GM23248 (cell line): ENCODE results near the gene ESRP2. TPM values are rescaled to one million over a fixed set of nuclear protein-coding genes. Genes with fewer than 3 reads are reported as not detected.

ENCODE experiments used
- DNase-seq: peaks from one replicate; pipeline ENCODE4 v3.0.0-alpha.2; 2015
- H2AFZ ChIP-seq: fragments of 200-600 bp; sonication (generic); 2 replicates; pipeline ENCODE4 v1.6.1; 2016; ENCODE audit warnings: antibody characterized with exemption
- H3F3A ChIP-seq: fragments of 200-600 bp; sonication (generic); 2 replicates; pipeline ENCODE4 v1.6.1; 2016; ENCODE audit warnings: mild to moderate bottlenecking, antibody characterized with exemption, mixed run types; ENCODE audit not compliant: insufficient read depth
- H3K27ac ChIP-seq: fragments of 200-600 bp; sonication (generic); 2 replicates; pipeline ENCODE4 v1.5.1; 2016; ENCODE audit warnings: mild to moderate bottlenecking
- H3K27me3 ChIP-seq: fragments of 200-600 bp; sonication (generic); replicated peaks from 2 replicates; pipeline ENCODE4 v1.6.1; 2016; ENCODE audit warnings: mild to moderate bottlenecking; ENCODE audit not compliant: insufficient read depth
- H3K36me3 ChIP-seq: fragments of 200-600 bp; sonication (generic); 2 replicates; pipeline ENCODE4 v1.6.1; 2016; ENCODE audit warnings: low read depth, mild to moderate bottlenecking
- H3K4me1 ChIP-seq: fragments of 200-600 bp; sonication (generic); 2 replicates; pipeline ENCODE4 v1.6.1; 2016; ENCODE audit warnings: mild to moderate bottlenecking; ENCODE audit not compliant: insufficient read depth
- H3K4me2 ChIP-seq: fragments of 200-600 bp; sonication (generic); one replicate; pipeline ENCODE4 v1.6.1; 2016; ENCODE audit warnings: mild to moderate bottlenecking; ENCODE audit not compliant: unreplicated experiment
- H3K4me3 ChIP-seq: fragments of 200-600 bp; sonication (generic); 2 replicates; pipeline ENCODE4 v1.5.1; 2016; ENCODE audit warnings: mild to moderate bottlenecking
- H3K79me2 ChIP-seq: fragments of 200-600 bp; sonication (generic); 2 replicates; pipeline ENCODE4 v1.6.1; 2016; ENCODE audit warnings: mild to moderate bottlenecking; ENCODE audit not compliant: insufficient read depth
- H3K9ac ChIP-seq: fragments of 200-600 bp; sonication (generic); 2 replicates; pipeline ENCODE4 v1.6.1; 2016; ENCODE audit warnings: mild to moderate bottlenecking
- H3K9me2 ChIP-seq: fragments of 200-600 bp; sonication (generic); 2 replicates; pipeline ENCODE4 v1.6.1; 2016; ENCODE audit warnings: mixed run types, mild to moderate bottlenecking, moderate library complexity; ENCODE audit not compliant: insufficient read depth
- H3K9me3 ChIP-seq: fragments of 200-600 bp; sonication (generic); one replicate; pipeline ENCODE4 v1.6.1; 2017; ENCODE audit warnings: low read depth
- H4K20me1 ChIP-seq: fragments of 200-600 bp; sonication (generic); 2 replicates; pipeline ENCODE4 v1.6.0; 2016; ENCODE audit not compliant: insufficient read depth
- EZH2 ChIP-seq: fragments of 200-600 bp; sonication (generic); IDR thresholded peaks from 2 replicates; pipeline ENCODE4 v1.6.1; 2018; ENCODE audit warnings: antibody characterized with exemption, mild to moderate bottlenecking; ENCODE audit not compliant: insufficient read depth, poor library complexity, severe bottlenecking
- EZH2phosphoT487 ChIP-seq: fragments of 200-600 bp; sonication (generic); IDR thresholded peaks from 2 replicates; pipeline ENCODE4 v1.6.1; 2018; ENCODE audit warnings: antibody characterized with exemption, moderate library complexity, mild to moderate bottlenecking, low read depth; ENCODE audit not compliant: insufficient read depth
- WGBS, 2 experiments: methylation state at CpG; one replicate each; pipeline ENCODE4 v1.1.6; 2015 to 2017; ENCODE audit warnings: low lambda C conversion rate in 2 of 2, low coverage in 1 of 2; ENCODE audit errors: missing lambda C conversion rate in 2 of 2; 5-methylcytosine and 5-hydroxymethylcytosine counted together
- in situ Hi-C: fragments of 300-500 bp; cut with MboI; formaldehyde crosslinking; loops from 2 replicates; pipeline ENCODE4 v1.15.0; 2020
- polyA plus RNA-seq: library from polyadenylated mRNA; unstranded; fragments of >200 nt; fragmentation: Nextera tagmentation; extraction: Ambion mirVana; gene quantifications from 2 replicates; pipeline ENCODE4 v1.2.1, GENCODE V29; 2016
- total RNA-seq: library from RNA; depleted of rRNA; stranded (reverse); fragments of >200 nt; shearing (Covaris generic); gene quantifications from 2 replicates; pipeline ENCODE4 v1.2.3, GENCODE V29; 2014

Gene ESRP2
- total and polyA plus RNA-seq, 2 experiments from 2014 or later, result 0.32 to 0.34 TPM

GRCh38 chr16:68273459-68273858 lies 37.5 kb upstream of the ESRP2 start:
- 96 to 99% methylated on average over 5 of the region's 5 CpGs for WGBS, 2 experiments
- Histone ChIP-seq H3K27me3 (no peaks in the 10 kb centered on the region), H3F3A (peaks cover 14% of the 10 kb centered on the region; the same call in 1 of the 2 replicates), H3K9ac (no peak overlapping the region), H2AFZ (no peak overlapping the region), H3K4me3 (no peak overlapping the region), H3K36me3 (peaks cover 19% of the 10 kb centered on the region; the same call in 1 of the 2 replicates), H3K27ac (no peak overlapping the region), H3K4me1 (peaks cover 14% of the 10 kb centered on the region), H3K4me2 (no peak overlapping the region), H3K9me3 (no peaks in the 10 kb centered on the region), H3K79me2 (peaks cover 97% of the 10 kb centered on the region), H3K9me2 (no peaks in the 10 kb centered on the region), H4K20me1 (peaks cover 20% of the 10 kb centered on the region; the same call in 1 of the 2 replicates)
- no peak for DNase-seq
- in situ Hi-C loops, result no loop called here
- no peak for TF ChIP-seq EZH2phosphoT487

- Histone ChIP-seq H3K27me3 (no peaks in the 10 kb centered on the region), H4K20me1 (peaks cover 27% of the 10 kb centered on the region; the same call in 1 of the 2 replicates)
- 93 to 96% methylated on average over 4 of the region's 4 CpGs for WGBS, 2 experiments
Measured at GRCh38 chr16:68272507-68273209, 36.7 kb upstream of the ESRP2 start.

GRCh38 chr16:68270353-68270752 lies 34.4 kb upstream of the ESRP2 start:
- peaks cover 38% of the 10 kb centered on the region for H3K4me1 ChIP-seq
- peaks cover 22% of the 10 kb centered on the region for H3F3A ChIP-seq
- peaks cover 27% of the 10 kb centered on the region; the same call in 1 of the 2 replicates for H4K20me1 ChIP-seq
- WGBS, 2 experiments, result 0% methylated on average over 1 of the region's 1 CpG
- peaks cover 17% of the 10 kb centered on the region; the same call in 1 of the 2 replicates for H3K36me3 ChIP-seq
- H3K9me3 ChIP-seq, result no peaks in the 10 kb centered on the region
- H2AFZ ChIP-seq, result no peak overlapping the region
- in situ Hi-C loops, result no loop called here
- no peak overlapping the region for H3K4me2 ChIP-seq
- H3K9me2 ChIP-seq, result no peaks in the 10 kb centered on the region
- peaks cover 100% of the 10 kb centered on the region for H3K79me2 ChIP-seq
- H3K27me3 ChIP-seq, result no peaks in the 10 kb centered on the region
- DNase-seq, result no peak
- H3K4me3 ChIP-seq, result no peak overlapping the region
- H3K9ac ChIP-seq, result no peak overlapping the region
- H3K27ac ChIP-seq, result no peak overlapping the region
- TF ChIP-seq EZH2phosphoT487 (no peak), EZH2 (no peak)

More at GRCh38 chr16:68272507-68273209, 36.7 kb upstream of the ESRP2 start:
- Histone ChIP-seq H3F3A (peaks cover 14% of the 10 kb centered on the region; the same call in 1 of the 2 replicates), H3K4me3 (no peak overlapping the region), H3K4me1 (peaks cover 22% of the 10 kb centered on the region), H3K9ac (no peak overlapping the region), H3K27ac (no peak overlapping the region), H3K4me2 (no peak overlapping the region), H3K36me3 (peaks cover 23% of the 10 kb centered on the region; the same call in 1 of the 2 replicates), H3K79me2 (peaks cover 100% of the 10 kb centered on the region), H3K9me2 (no peaks in the 10 kb centered on the region), H2AFZ (no peak overlapping the region), H3K9me3 (no peaks in the 10 kb centered on the region)
- no peak for DNase-seq
- no peak for TF ChIP-seq EZH2
- TF ChIP-seq EZH2phosphoT487, result no peak
- in situ Hi-C loops, result no loop called here

GRCh38 chr16:68269793-68270192 lies 33.9 kb upstream of the ESRP2 start:
- Histone ChIP-seq H4K20me1 (peaks cover 27% of the 10 kb centered on the region; the same call in 1 of the 2 replicates), H3K9me3 (no peaks in the 10 kb centered on the region), H3K9ac (no peak overlapping the region), H3K4me2 (no peak overlapping the region), H3K4me1 (peaks cover 38% of the 10 kb centered on the region), H3K79me2 (peaks cover 94% of the 10 kb centered on the region), H3F3A (peaks cover 28% of the 10 kb centered on the region), H3K27ac (no peak overlapping the region), H2AFZ (no peak overlapping the region), H3K4me3 (no peak overlapping the region), H3K9me2 (no peaks in the 10 kb centered on the region), H3K27me3 (no peaks in the 10 kb centered on the region), H3K36me3 (peaks cover 17% of the 10 kb centered on the region; the same call in 1 of the 2 replicates)
- in situ Hi-C loops, result no loop called here
- 97 to 99% methylated on average over 4 of the region's 4 CpGs for WGBS, 2 experiments
- TF ChIP-seq EZH2phosphoT487 (no peak), EZH2 (no peak)
- no peak for DNase-seq
